ENCODE data around the gene RBM5.
A peak's percentile ranks its signal among the peaks of the same experiment; 100 is the strongest.

RBM5 gene

DNA sequence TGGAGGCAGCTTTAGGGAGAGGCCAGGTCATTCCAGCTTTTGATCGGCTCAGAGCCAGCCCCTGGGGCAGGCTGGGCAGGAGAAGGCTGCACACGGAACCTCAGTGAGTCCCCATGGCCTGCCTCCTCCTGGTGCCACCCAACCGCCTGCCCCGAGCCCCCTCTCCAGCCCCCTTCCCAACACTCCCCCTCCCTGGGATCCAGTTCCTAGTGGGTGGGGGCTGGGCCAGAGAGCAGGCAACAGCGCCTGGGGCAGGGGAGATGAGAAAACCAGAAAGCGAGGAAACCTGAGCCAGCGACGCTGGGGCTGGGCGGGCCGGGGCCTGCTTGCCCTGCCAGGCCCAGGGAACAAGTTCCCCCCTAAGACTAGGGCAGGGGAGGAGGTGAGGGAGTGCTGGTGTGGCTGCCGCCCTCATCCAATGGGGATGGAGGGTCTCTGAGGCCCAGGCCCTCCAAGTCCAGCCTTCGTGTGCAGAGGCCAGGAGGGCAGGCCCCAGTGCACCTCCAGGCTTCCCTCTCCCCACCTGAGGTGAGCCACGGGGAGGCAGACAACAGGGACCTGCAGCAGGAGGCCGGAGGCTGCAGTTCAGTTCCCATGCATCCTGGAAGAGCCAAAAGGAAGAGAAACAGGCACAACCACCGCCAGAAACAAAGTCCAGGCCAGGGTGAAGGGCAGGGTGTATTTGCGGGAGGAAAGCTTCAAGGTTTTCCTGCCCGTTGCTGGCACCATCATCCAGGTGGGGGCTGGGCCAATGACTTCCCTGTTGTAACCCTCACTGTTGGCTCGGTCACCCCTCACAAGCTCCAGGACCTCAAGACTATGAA, 62.4 kb downstream of the RBM5 start:
- ChIA-PET POLR2A (ENCODE audit: low non-redundant PET) (interaction anchor here (0.5 to 0.9 kb wide), 2 partner anchors 39 to 40 kb away, joined by 3 read pairs; no protein-coding TSS in a partner anchor), CTCF (interaction anchor here (1.3 kb wide), 1 partner anchor 24 kb away, joined by 3 read pairs; no protein-coding TSS in a partner anchor)
- H3K27ac ChIP-seq = peak overlapping the region; percentile 98
- peak; percentile 59 for DNase-seq (ENCODE audit: low spot score)
- no peak for TF ChIP-seq CTCF (conservative IDR thresholded peaks at IDR 0.05; ENCODE audit: low read depth)

DNA sequence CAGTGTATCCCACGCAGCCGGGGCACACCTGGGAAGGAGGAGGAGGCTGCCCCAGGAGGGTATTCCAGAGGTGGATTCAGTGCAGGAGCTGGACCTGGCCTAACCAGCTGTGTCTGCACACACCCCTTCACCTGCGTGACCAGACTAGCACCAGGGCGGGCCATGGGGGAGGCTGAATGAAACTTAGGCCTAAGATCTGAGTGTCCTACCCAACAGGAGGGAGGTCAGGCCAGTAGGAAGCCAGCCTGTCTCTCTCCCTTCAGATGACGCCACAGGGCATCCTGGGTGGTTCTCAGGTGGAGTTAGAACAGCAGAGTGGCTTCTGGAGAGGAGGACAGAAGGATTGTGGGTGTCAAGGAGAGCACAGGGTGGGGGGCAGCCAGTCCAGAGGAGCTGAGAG, 63.0 kb downstream of the RBM5 start:
- H3K27ac ChIP-seq = peak overlapping the region; percentile 98
- no peak for TF ChIP-seq CTCF (conservative IDR thresholded peaks at IDR 0.05; ENCODE audit: low read depth)
- CTCF ChIA-PET = interaction anchor here (1.3 kb wide), 1 partner anchor 25 kb away, joined by 3 read pairs; no protein-coding TSS in a partner anchor
- DNase-seq (ENCODE audit: low spot score) = no peak
- POLR2A ChIA-PET (ENCODE audit: low non-redundant PET) = interaction anchor here (0.9 kb wide), 1 partner anchor 38 kb away, joined by 3 read pairs; no protein-coding TSS in a partner anchor

GRCh38 chr3:50153782-50154475, 65.2 kb downstream of the RBM5 start:
- DNase-seq (ENCODE audit: low spot score) = no peak
- ChIA-PET CTCF (interaction anchor here (0.8 kb wide), 1 partner anchor 35 kb away, joined by 3 read pairs; no protein-coding TSS in a partner anchor), POLR2A (ENCODE audit: low non-redundant PET) (no interaction called here)
- TF ChIP-seq CTCF (conservative IDR thresholded peaks at IDR 0.05; ENCODE audit: low read depth) = no peak
- H3K27ac ChIP-seq = peak overlapping the region; percentile 99

GRCh38 chr3:50154476-50154839, 65.7 kb downstream of the RBM5 start:
- H3K27ac ChIP-seq = peak overlapping the region; percentile 99
- CTCF ChIA-PET = interaction anchor here (0.8 kb wide), 1 partner anchor 35 kb away, joined by 3 read pairs; no protein-coding TSS in a partner anchor
- DNase-seq (ENCODE audit: low spot score) = no peak
- POLR2A ChIA-PET (ENCODE audit: low non-redundant PET) = no interaction called here
- no peak; the same call in 1 of the 2 replicates for TF ChIP-seq CTCF (conservative IDR thresholded peaks at IDR 0.05; ENCODE audit: low read depth)

- peak; percentile 79 for DNase-seq (ENCODE audit: low spot score)
- ChIA-PET POLR2A (ENCODE audit: low non-redundant PET) (no interaction called here), CTCF (interaction anchor here (0.8 kb wide), 1 partner anchor 34 kb away, joined by 3 read pairs; no protein-coding TSS in a partner anchor)
- TF ChIP-seq CTCF (conservative IDR thresholded peaks at IDR 0.05; ENCODE audit: low read depth) = peak; percentile 28
- peak within 1 kb of the TSS; percentile 99 for H3K27ac ChIP-seq
Observed at GRCh38 chr3:50154840-50155490, 66.2 kb downstream of the RBM5 start, which contains the start of gene SEMA3F. Gene SEMA3F (plus strand): TSS chr3:50155324. CDS start chr3:50159623, 4,299 bp downstream.

DNA sequence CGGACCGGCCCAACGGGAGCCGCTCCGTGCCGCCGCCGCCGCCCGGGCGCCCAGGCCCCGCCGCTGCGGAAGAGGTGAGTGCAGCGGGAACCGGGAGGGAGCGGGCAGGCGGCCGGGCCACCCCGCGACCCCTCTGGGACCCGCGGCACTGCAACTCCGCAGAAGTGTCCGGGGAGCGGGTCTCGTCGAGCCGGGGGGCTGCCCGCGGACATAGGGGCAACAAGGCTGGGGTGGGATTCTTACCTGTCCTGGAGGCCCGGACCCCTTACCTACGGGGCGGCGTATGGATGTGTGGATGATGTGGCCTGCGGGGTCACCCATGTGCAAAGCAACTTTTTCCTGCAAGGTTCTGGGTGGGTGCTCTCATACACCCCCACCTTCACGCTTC, 66.8 kb downstream of the RBM5 start:
- ChIA-PET CTCF (no interaction called here), POLR2A (ENCODE audit: low non-redundant PET) (no interaction called here)
- TF ChIP-seq CTCF (conservative IDR thresholded peaks at IDR 0.05; ENCODE audit: low read depth) = no peak
- H3K27ac ChIP-seq = peak overlapping the region; percentile 99
- DNase-seq (ENCODE audit: low spot score) = no peak

All from RWPE1 (cell line).